NCI-H128 (cell line): ENCODE results near the gene EHMT1.
"Not testable (repeated sequence)": the region's sequence is repeated elsewhere in the genome, so short reads cannot be mapped to it uniquely, and the experiment has no call there.

Experiments
- DNase-seq: peaks from one replicate; lab custom pipeline; 2025; ENCODE audit not compliant: unreplicated experiment; lab: John Stamatoyannopoulos, UW

EHMT1 gene

DNA sequence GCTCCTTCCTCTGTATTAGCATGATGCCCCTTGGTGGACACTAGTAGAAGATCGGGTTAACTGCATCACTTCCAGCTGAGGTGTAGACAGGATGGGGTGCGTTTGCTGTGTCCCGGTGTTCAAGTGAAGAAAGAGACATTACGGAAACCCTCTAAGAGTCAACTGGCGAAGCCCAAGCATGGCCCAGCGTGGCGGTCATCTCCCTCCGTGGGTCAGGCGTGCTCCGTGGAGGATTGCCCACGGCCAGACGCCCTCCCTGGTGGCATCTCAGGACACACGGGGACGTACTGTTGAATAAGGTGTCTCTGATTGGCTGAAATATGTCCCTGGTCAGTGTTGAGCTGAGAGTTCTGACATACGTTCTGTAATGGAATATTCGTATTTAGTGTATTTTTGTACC lies 139.3 kb downstream of the EHMT1 start:
- DNase-seq: no peak

- DNase-seq: no peak
Observed at GRCh38 chr9:137759117-137759516, 140.3 kb downstream of the EHMT1 start.

DNA sequence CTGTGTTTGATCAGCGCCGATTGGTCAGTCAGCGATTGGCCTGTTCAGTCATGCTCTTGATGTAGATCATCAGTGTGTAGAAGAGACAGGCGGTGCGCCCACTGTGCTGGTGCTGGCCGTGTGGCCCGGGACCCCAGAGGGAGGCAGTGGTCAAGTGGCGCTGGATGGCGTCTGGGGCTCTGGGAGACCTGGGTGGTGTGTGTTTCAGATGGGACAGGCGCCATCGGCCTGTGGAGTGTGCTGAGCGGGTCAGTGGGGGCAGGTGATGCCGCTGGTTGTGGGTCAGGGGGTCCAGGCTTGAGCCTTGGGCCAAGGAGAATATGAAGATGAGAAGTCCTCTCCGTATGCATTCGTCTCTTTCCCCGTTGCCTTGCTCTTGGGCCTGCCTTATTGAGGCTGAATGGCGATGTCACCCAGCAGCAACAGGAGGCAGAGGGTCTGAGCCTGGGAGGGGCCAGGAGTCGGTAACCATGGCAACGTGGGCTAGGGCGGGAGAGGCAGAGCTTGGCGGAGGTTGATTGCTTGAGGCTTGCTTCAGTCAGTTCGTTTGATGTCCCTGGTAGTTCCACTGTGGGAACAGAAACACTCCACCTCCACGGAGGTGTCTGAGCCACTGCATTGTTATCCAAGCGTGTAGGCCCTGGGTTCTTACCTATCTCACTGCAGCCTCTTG lies 141.0 kb downstream of the EHMT1 start:
- DNase-seq: no peak

- no peak for DNase-seq
Observed at GRCh38 chr9:137760426-137760825, 141.6 kb downstream of the EHMT1 start.

- DNase-seq: no peak
Observed at GRCh38 chr9:137761032-137761431, 142.2 kb downstream of the EHMT1 start.

DNA sequence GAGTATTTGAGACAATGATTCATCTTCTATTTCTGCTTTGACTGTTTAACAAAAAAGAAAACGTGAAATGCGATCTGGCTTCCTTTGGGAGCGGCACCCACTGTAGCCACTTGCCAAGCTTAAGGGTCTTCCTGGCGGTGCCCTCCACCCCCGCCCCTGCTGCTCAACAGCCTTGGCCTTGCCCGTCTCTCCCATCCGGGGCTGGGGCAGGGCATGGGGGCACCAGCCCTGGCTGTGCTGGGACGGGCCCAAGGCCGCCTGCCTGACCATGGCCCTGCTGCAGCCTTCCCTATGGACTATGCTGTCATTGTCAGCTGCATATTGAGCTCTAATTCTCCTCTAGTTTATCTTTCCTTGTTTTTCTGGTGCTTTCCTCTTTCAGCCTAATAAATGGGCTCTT lies 143.0 kb downstream of the EHMT1 start:
- no peak for DNase-seq

GRCh38 chr9:137762414-137763061 lies 143.7 kb downstream of the EHMT1 start:
- DNase-seq: no peak

GRCh38 chr9:137763271-137763955 lies 144.6 kb downstream of the EHMT1 start:
- no peak for DNase-seq

DNA sequence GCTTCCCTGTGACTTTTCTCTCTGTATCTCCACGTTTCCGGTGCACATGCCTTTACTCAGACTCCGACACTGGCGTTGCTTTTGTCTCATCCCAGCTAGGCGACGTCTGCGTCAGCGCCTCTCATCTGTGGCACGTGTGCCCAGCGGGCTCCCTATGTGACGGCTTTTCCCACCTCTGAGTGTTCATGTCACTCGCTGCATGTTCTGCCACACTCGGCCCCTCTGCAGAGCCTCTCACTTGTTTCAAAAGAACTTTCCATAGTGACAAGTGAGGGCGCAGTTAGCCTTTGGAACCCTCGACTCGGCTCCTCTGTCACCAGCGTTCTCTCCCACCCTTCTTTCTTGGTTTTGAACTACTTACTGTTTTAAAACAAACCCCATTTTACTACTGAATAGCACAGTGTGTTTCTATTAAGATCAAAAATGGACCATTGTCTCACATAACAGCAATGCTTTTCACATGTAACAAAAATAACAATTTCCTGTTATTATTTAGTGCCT lies 145.4 kb downstream of the EHMT1 start:
- no peak for DNase-seq

GRCh38 chr9:137764981-137765380 lies 146.2 kb downstream of the EHMT1 start:
- DNase-seq: no peak

- DNase-seq: no peak
Observed at GRCh38 chr9:137765536-137765935, 146.7 kb downstream of the EHMT1 start.

DNA sequence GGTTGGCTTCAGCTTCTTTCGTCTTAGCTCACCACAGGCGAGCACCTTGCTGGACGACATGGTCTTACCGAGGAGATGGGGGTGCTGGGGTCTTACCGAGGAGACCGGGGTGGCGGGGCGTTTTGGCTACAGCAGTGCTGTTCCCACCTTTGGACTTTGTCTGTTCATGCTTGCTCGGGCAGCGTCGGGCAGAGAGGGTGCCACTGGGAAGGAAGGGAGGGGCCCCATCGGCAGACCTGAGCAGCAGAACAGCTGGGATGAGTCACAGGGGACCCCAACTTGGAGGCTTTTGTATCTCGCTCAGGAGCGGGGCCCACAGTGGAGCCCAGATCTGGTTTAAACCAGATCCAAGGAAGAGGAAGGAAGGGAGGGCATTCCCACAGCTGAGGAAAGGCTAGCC lies 152.8 kb downstream of the EHMT1 start:
- DNase-seq: no peak

DNA sequence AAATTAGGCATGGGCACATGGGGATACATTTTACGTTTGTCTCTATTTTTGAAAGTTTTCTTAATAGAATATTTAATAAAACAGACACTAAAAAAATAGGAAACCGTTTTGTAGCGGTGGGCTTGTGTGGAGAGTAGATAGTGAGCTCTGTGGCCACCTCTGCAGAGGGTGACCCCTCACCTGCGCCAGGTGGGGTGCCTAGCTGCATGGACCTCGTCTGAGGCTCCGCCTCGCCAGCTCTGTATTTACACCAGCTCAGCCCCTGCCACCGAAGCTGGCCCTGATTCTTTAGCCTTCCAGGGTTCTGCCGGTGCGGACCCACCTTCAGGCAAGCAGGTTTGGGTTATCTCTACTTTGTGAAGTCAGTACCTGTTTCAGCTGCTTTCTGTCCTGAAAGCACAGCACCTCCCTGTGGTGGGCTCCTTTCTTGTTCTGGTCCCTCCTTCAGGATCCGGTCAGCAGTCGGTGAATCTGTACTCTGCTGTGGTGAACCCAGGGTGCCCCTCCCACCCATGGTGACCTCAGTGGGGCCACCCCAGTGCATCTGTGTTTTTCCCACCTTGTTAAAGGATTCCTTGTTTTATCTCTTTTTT lies 153.6 kb downstream of the EHMT1 start:
- no peak for DNase-seq

DNA sequence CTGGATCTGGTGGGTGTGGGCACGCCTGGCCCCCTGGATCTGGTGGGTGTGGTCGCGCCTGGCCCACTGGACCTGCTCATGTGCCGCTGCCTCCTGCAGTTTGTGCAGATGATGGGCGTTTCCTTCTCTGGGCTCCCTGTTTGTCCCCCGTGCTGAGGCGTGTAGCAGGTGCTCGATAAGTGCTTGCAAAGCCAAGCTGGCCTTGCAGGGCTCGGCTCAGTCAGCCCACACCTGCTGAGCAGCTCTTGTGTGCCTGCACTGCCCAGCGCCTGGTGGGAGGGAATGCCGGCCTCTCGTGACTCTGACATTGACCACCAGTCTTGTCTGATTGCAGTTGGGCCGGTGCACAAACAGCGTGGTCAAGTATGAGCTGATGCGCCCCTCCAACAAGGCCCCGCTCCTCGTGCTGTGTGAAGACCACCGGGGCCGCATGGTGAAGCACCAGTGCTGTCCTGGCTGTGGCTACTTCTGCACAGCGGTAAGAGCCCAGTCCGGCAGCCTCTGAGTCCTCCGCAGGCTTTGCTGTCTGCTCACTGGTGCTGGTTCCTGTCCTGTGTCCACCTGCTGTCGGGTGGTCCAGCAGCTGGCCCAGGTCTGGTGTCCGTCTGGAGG lies 156.1 kb downstream of the EHMT1 start:
- no peak for DNase-seq

GRCh38 chr9:137776306-137776995 lies 157.6 kb downstream of the EHMT1 start:
- no peak for DNase-seq

DNA sequence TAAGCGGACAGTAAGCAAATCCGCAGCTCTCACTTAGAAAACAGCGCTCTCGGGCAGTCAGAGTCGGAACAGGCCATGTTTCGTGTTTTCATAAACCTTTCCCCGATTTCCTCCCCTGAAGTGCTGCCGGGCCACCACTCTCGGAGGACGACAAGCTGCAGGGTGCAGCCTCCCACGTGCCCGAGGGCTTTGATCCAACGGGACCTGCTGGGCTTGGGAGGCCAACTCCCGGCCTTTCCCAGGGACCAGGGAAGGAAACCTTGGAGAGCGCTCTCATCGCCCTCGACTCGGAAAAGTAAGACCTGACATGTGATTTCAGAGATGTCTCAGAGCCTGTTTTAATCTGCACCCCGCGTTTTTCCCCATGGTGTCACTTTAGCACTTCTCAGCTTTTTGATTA lies 159.0 kb downstream of the EHMT1 start:
- no peak for DNase-seq

DNA sequence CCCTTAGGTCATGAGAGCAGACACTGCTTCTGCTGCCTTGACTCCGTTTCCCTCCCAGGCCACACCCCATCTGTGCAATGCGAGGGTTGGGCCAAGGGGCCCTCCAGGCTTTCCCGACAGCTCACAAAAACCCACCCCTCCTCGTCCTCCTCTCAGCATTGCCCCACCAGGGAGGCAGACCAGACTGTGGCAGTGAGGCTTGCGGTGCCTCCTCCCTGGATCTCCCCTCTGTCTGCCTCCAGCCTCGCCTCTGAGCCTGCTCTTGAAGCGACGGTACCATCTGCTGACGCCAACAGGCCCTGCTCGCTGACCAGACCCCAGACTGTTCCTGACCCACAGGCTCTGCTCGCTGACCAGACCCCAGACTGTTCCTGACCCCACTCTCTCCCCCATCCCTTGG lies 159.5 kb downstream of the EHMT1 start:
- DNase-seq: no peak

- no peak for DNase-seq
Observed at GRCh38 chr9:137778914-137779313, 160.1 kb downstream of the EHMT1 start.

GRCh38 chr9:137780031-137780430 lies 161.2 kb downstream of the EHMT1 start:
- DNase-seq: not testable (repeated sequence)

DNA sequence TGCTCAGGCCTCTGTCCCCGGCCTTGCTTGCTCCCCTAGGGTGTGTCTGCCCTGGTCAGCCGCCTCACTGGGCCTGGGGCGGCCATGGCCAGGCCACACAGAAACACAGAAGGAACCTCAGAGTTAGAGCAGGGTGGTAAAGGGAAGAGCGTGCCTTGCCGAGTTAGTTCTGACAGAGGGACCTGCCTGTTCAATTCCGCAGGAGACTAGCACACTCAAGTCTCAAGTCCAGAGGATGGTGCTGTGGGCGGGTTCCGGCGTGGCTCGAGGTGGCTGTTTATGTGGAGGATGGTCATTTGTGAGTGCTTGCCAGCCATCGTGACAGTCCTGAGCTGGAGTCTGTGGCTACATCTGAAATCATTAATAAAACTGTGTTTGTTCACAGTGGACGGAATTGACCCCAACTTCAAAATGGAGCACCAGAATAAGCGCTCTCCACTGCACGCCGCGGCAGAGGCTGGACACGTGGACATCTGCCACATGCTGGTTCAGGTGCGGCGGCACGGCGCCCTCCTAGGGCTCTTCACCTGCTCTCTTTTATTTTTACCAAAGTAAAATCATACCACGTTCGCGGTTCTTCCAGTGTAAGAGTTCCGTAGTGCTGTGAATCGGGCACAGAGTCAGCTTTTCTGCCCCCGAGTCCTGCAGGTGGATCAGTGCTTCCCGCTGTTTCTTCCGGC lies 163.2 kb downstream of the EHMT1 start:
- no peak for DNase-seq
